NCI-H460 (cell line): ENCODE results near the gene PODXL2. TPM values are rescaled to one million over a fixed set of nuclear protein-coding genes. Genes with fewer than 3 reads are reported as not detected.
A peak's percentile ranks its signal among the peaks of the same experiment; 100 is the strongest.

Experiments used
- DNase-seq: peaks from one replicate; pipeline ENCODE4 v3.0.0-alpha.2; 2016; ENCODE audit warnings: low read depth; ENCODE audit errors: extremely low read depth
- total RNA-seq: library from RNA; depleted of rRNA; stranded (reverse); fragments of >200 nt; shearing (Covaris generic); gene quantifications from 2 replicates; pipeline ENCODE4 v1.2.3, GENCODE V29; 2014

PODXL2 gene
- total RNA-seq, 1 experiment from 2014 or later: 20.8 TPM

GRCh38 chr3:127685708-127686511 lies 56.9 kb downstream of the PODXL2 start:
- no peak for DNase-seq

- DNase-seq: no peak
Observed at GRCh38 chr3:127686512-127686894, 57.5 kb downstream of the PODXL2 start.

GRCh38 chr3:127687228-127687737 lies 58.3 kb downstream of the PODXL2 start:
- DNase-seq: no peak

- DNase-seq: no peak
Observed at GRCh38 chr3:127688022-127688415, 59.0 kb downstream of the PODXL2 start.

- no peak for DNase-seq
Observed at GRCh38 chr3:127688416-127689265, 59.7 kb downstream of the PODXL2 start.

- no peak for DNase-seq
Observed at GRCh38 chr3:127689266-127689860, 60.4 kb downstream of the PODXL2 start.

GRCh38 chr3:127690106-127690505 lies 61.1 kb downstream of the PODXL2 start:
- DNase-seq: no peak

GRCh38 chr3:127690823-127691452 lies 62.0 kb downstream of the PODXL2 start:
- DNase-seq: peak; percentile 43

GRCh38 chr3:127691489-127691888 lies 62.5 kb downstream of the PODXL2 start:
- no peak for DNase-seq

- no peak for DNase-seq
Observed at GRCh38 chr3:127691974-127692373, 63.0 kb downstream of the PODXL2 start.

- DNase-seq: no peak
Observed at GRCh38 chr3:127692501-127693335, 63.7 kb downstream of the PODXL2 start.

GRCh38 chr3:127693336-127693843 lies 64.4 kb downstream of the PODXL2 start:
- DNase-seq: no peak

- DNase-seq: peak; percentile 52
Observed at GRCh38 chr3:127694467-127695215, 65.7 kb downstream of the PODXL2 start.

GRCh38 chr3:127697551-127698240 lies 68.7 kb downstream of the PODXL2 start:
- peak; percentile 54 for DNase-seq

- no peak for DNase-seq
Observed at GRCh38 chr3:127698286-127698685, 69.3 kb downstream of the PODXL2 start.

GRCh38 chr3:127698691-127699415 lies 69.9 kb downstream of the PODXL2 start:
- no peak for DNase-seq
